Psoas muscle (tissue), 8 donors: Measurements from ENCODE around the gene CST9L. TPM values are rescaled to one million over a fixed set of nuclear protein-coding genes. Genes with fewer than 3 reads are reported as not detected.

Experiments
- ATAC-seq, 4 donors: fragments of 200-7000 bp; cut with Tn5 transposase; one replicate each; pipeline ENCODE4 v1.9.1; 2020; ENCODE audit warnings: moderate library complexity in 3 of 4, mild to moderate bottlenecking in 2 of 4
- DNase-seq, 2 donors: peaks; one replicate each; pipeline ENCODE4 v3.0.0-alpha.2; 2020
- H3K27ac ChIP-seq: fragments of 200-600 bp; one replicate; pipeline ENCODE4 v1.8.0; 2022
- H3K27me3 ChIP-seq, 3 donors: fragments of 200-600 bp in 1 of 3; one replicate each; pipeline versions ENCODE4 v1.6.1 to v1.8.0; 2013 to 2022; ENCODE audit warnings: low read length in 2 of 3, mild to moderate bottlenecking in 2 of 3, moderate library complexity in 1 of 3; ENCODE audit not compliant: insufficient read depth in 3 of 3
- H3K36me3 ChIP-seq, 2 donors: fragments of 200-600 bp in 1 of 2; one replicate each; pipeline versions ENCODE4 v1.6.1 to v1.8.0; 2013 to 2022; ENCODE audit warnings: low read depth in 1 of 2, mild to moderate bottlenecking in 1 of 2, moderate library complexity in 1 of 2; ENCODE audit not compliant: insufficient read depth in 1 of 2
- H3K4me1 ChIP-seq: fragments of 200-600 bp; one replicate; pipeline ENCODE4 v1.8.0; 2022
- H3K4me3 ChIP-seq: fragments of 200-600 bp; one replicate; pipeline ENCODE4 v1.8.0; 2022; ENCODE audit warnings: mild to moderate bottlenecking
- H3K9me3 ChIP-seq: fragments of 200-600 bp; one replicate; pipeline ENCODE4 v1.8.0; 2022
- CTCF ChIP-seq: fragments of 200-600 bp; IDR thresholded peaks from one replicate; pipeline ENCODE4 v1.8.0; 2022; ENCODE audit warnings: antibody characterized with exemption
- WGBS, 3 donors: extraction: QIAGEN DNeasy Blood & Tissue Kit; methylation state at CpG; one replicate each; pipeline versions ENCODE4 v1.1.6 to v1.1.7; 2013; 5-methylcytosine and 5-hydroxymethylcytosine counted together
- intact Hi-C, 2 donors: fragments of 100-400 bp; cut with DNase I; formaldehyde crosslinking; loops; one replicate each; pipeline versions ENCODE4 v1.11.0 to v1.14.2; 2022
- polyA plus RNA-seq, 3 donors: library from polyadenylated mRNA; stranded (reverse); fragments of 200-250 nt; gene quantifications; one replicate each; pipeline ENCODE4 v1.2.3, GENCODE V29; 2013
- total RNA-seq, 4 donors: library from RNA; stranded (reverse); fragmentation: NEBNext Ultra II Directional in 2 of 4; extraction: Animal tissue kit (Norgen Biotek cat#: 25700) in 2 of 4; gene quantifications; one replicate each; pipeline versions ENCODE4 v1.2.1 to v1.2.4, GENCODE V29; 2021 to 2023
- donor health status: healthy with polysubstance abuse.
- donor health status: DM: no; HTN: no; CAD: no; lungs with moderate emphysema.
- donor health status: Bipolar disorder and iron deficiency.
- donor health status: healthy.
- donor health status: DM: yes; HTN: yes; CAD: no.
- donor health status: DM: no; HTN: no; CAD: no.
- donor health status: DM: no; HTN: no; CAD: no.
- donor health status: DM: yes; HTN: yes; CAD: no.

Gene CST9L
- total and polyA plus RNA-seq, 7 donors = not detected

- intact Hi-C loops = no loop called here
- Histone ChIP-seq H3K4me3 (no peak overlapping the region), H3K36me3 (no peaks in the 10 kb centered on the region), H3K27ac (no peak overlapping the region), H3K4me1 (no peaks in the 10 kb centered on the region), H3K27me3 (peaks cover 0 to 4% (median 0%) of the 10 kb centered on the region in 3 donors), H3K9me3 (no peaks in the 10 kb centered on the region)
- 55 to 63% (median 62%) methylated on average over 3 of the region's 3 CpGs for WGBS, 3 donors
- DNase-seq (no peak), ATAC-seq (no peak)
- no peak for TF ChIP-seq CTCF
Observed at GRCh38 chr20:23537030-23537429, 31.3 kb downstream of the CST9L start.

DNA sequence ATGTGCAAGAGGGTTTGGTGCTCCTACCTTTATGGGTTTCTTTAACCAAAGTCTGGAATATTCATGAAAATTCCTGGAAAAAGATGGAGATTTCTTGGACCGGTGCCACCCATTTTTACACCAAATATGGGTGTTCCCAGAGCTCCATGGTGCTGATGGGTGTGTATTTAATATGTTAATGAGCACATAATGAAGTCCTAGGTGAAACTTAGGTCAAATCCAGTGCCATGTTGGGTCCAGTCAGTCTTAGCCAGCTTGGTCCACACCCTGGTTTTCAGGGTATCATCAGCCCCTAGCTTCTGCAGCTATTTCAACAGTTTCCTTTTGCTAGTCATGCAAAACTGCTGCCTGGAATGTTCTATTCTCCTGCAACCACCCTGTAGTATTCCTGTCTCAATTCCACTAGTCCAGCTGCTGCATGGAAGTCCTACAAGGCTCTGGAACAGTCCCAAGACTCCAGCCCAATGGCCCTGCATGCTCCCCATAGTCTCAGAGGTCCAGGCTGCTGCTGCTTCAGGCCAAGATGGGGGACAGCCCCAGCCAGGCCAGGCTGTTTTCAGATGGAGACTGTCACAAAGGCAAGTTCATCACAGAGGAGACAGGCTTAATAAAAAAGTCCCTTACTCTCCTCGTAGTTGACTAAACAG lies 31.8 kb downstream of the CST9L start:
- no peak overlapping the region for H3K4me3 ChIP-seq
- no peaks in the 10 kb centered on the region for H3K4me1 ChIP-seq
- WGBS, 3 donors = 60 to 63% (median 62%) methylated on average over 2 of the region's 2 CpGs
- intact Hi-C loops = no loop called here
- H3K27ac ChIP-seq = no peak overlapping the region
- DNase-seq = no peak
- H3K27me3 ChIP-seq = peaks cover 0 to 4% (median 0%) of the 10 kb centered on the region in 3 donors
- no peaks in the 10 kb centered on the region for H3K9me3 ChIP-seq
- no peak for TF ChIP-seq CTCF
- no peak for ATAC-seq
- no peaks in the 10 kb centered on the region for H3K36me3 ChIP-seq

DNA sequence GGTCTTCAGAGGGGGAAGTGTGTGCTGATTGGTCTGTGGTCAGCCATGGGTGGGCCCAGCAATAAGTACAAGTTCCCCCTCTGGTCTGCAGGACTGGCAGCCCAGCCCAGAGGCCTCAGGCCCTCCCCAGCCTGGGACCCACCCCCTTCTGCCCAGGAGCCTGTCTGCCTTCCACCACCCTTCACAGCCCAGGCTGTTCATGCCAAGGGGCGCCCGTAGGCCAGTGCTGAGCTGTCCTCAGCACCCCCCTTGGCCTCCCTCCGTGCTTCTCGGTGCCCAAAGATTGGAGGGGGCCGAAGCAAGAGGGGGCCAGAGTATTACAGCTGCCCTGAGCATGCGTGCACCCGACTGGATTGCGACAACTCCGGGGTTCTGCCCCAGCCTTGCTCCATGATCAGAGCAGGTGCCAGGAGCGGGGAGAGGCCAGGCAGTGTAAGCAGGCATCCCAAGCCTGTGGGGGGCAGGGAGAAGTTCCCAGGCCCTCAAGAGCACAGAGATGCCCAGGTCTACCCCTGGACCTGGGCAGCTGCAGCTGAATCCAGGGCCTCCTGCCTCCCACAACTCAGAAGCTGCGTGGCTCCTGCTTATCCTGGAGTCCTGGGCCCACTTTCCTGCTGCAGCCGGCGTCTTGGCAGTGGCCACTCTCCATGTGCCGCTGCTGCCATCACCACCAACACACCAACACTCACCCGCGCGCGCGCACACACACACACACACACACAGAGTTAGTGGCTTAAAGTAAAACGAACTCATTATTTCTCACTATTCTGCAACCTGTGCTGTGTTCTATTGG lies 33.3 kb downstream of the CST9L start:
- no peak for TF ChIP-seq CTCF
- intact Hi-C loops = no loop called here
- Histone ChIP-seq H3K4me3 (no peak overlapping the region), H3K27ac (no peak overlapping the region), H3K9me3 (no peaks in the 10 kb centered on the region), H3K4me1 (no peaks in the 10 kb centered on the region), H3K36me3 (no peaks in the 10 kb centered on the region), H3K27me3 (no peaks in the 10 kb centered on the region)
- WGBS, 3 donors = 79 to 82% (median 81%) methylated on average over 20 of the region's 20 CpGs
- no peak for ATAC-seq
- no peak for DNase-seq

DNA sequence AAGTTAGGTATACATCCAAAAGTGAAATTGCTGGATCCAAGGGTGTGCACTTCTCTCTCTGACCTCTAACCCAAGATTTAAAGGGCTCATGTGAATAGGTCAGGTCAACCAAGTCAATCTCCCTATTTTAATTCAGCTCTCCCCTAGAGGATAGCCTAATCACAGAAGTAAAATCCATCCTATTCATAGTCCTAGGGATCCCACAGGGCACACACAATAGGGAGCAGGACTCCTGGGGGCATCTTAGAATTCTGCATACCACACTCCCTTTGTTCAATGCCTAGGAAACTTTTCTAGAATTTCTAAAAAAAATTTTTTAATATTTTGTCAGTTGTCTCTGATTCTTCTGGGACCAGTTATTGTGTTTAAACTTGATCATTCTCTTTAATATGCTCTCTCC lies 35.1 kb downstream of the CST9L start:
- Histone ChIP-seq H3K27ac (no peak overlapping the region), H3K4me3 (no peak overlapping the region), H3K27me3 (no peaks in the 10 kb centered on the region), H3K9me3 (no peaks in the 10 kb centered on the region), H3K36me3 (no peaks in the 10 kb centered on the region), H3K4me1 (no peaks in the 10 kb centered on the region)
- no peak for TF ChIP-seq CTCF
- intact Hi-C loops = no loop called here
- no peak for ATAC-seq
- DNase-seq = no peak
